ENCODE measurements around the gene GIN1.

Gene GIN1

DNA sequence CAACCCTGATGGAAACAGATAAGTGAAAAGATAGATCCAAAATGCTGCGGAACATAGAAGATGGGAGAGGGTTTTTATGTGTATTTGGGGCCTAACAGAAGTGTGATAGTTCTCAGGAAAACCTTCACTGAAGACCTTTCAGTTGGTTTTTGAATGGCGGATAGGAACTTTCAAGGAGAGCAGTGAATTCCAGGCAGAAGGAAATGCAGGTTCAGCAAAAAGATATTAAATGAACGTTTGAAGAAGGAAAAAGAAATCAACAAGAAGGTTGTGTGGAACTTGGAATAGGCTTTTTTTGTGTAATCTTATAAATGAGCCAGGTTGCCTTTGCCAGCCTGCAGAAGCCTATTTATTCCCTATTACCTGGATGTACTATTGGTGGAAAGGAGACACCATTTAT, 2.3 kb upstream of the GIN1 start:
- no peaks in the 10 kb centered on the region for H3K4me1 ChIP-seq (ENCODE audit: insufficient read depth, poor library complexity, severe bottlenecking)
- no peaks in the 10 kb centered on the region for H3K27me3 ChIP-seq (ENCODE audit: insufficient read depth, poor library complexity, severe bottlenecking)
- no peak for ATAC-seq (ENCODE audit: low read depth)
- H3K36me3 ChIP-seq (ENCODE audit: low read depth): no peaks in the 10 kb centered on the region
- H3K27ac ChIP-seq (ENCODE audit: poor library complexity, severe bottlenecking): no peak overlapping the region
- H3K4me3 ChIP-seq (ENCODE audit: severe bottlenecking): no peak overlapping the region
- TF ChIP-seq, protein P1, sequence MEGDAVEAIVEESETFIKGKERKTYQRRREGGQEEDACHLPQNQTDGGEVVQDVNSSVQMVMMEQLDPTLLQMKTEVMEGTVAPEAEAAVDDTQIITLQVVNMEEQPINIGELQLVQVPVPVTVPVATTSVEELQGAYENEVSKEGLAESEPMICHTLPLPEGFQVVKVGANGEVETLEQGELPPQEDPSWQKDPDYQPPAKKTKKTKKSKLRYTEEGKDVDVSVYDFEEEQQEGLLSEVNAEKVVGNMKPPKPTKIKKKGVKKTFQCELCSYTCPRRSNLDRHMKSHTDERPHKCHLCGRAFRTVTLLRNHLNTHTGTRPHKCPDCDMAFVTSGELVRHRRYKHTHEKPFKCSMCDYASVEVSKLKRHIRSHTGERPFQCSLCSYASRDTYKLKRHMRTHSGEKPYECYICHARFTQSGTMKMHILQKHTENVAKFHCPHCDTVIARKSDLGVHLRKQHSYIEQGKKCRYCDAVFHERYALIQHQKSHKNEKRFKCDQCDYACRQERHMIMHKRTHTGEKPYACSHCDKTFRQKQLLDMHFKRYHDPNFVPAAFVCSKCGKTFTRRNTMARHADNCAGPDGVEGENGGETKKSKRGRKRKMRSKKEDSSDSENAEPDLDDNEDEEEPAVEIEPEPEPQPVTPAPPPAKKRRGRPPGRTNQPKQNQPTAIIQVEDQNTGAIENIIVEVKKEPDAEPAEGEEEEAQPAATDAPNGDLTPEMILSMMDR (IDR thresholded peaks at IDR 0.05; ENCODE audit: poor library complexity, severe bottlenecking): no peak
- DNase-seq (ENCODE audit: low spot score): no peak
- no peaks in the 10 kb centered on the region for H3K9me3 ChIP-seq (ENCODE audit: severe bottlenecking)

DNA sequence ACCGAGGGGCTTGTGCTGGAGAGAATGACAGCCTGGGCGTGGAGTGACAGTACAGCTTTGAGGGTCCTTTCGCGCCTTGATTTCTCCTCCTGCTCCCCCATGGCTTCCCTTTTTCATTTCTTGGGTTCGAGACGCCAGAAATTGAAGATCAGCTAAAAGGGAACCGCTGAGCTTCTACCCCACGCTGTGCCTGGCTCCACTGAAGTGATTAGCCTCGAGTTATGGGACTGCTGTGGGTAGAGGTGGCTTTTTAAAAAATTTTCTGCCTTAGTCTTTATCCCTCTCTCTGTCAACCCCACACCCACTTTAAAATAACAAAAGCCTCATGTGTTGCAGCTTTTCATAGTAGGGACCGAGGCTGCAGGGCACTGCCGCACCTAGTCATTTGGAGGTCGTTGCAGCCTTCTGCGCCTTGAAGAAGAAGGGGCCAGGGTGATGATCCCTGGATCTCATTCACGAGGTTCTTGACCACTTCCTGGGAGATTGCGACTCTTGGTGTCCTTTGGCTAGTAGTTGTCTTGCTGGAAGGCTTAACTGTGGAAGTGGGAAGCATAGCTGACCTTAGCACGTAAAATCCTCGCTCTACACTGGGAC, 766 bp upstream of the GIN1 start:
- Histone ChIP-seq H3K36me3 (ENCODE audit: low read depth) (no peaks in the 10 kb centered on the region), H3K27me3 (ENCODE audit: insufficient read depth, poor library complexity, severe bottlenecking) (no peaks in the 10 kb centered on the region), H3K4me3 (ENCODE audit: severe bottlenecking) (peak overlapping the region; percentile 51), H3K27ac (ENCODE audit: poor library complexity, severe bottlenecking) (peak overlapping the region; percentile 90), H3K9me3 (ENCODE audit: severe bottlenecking) (no peaks in the 10 kb centered on the region), H3K4me1 (ENCODE audit: insufficient read depth, poor library complexity, severe bottlenecking) (no peaks in the 10 kb centered on the region)
- DNase-seq (ENCODE audit: low spot score) (no peak), ATAC-seq (ENCODE audit: low read depth) (0 out of 3 replicates have a peak, but pooled peaks have one; percentile 0)
- TF ChIP-seq, protein P1 (IDR thresholded peaks at IDR 0.05; ENCODE audit: poor library complexity, severe bottlenecking): no peak

DNA sequence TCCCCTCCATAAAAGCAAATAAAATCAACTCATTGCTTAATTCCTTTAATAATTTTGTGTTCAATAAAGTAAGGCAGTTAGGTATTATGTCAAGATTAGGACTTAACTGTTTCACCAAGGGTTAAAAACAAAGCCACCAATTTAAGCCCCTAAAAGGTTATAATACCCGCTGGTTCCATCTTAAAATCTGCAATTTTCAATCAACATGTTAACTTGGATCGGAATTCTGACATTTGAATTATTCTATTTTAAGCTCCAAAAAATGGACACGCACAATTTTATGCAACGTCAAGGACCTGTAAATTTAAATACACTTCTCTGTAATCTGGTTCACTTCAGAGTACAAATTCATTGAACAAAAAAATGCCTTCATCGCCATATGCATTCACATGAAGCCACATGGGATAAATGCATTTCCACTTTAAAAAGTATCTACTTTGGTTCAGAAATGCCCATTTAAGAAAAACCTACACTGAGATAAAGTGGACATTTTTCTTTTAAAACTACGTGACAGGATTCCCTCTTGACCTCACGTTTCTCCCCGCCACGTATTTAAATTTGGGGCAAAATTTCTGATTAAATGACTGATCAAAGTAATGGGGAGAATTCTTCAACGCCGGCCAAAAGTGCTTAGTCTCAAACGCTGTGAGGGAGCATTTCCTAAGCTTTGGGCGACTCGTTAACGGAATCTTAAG, 721 bp downstream of the GIN1 start:
- DNase-seq (ENCODE audit: low spot score) (no peak), ATAC-seq (ENCODE audit: low read depth) (no peak)
- no peaks in the 10 kb centered on the region for H3K9me3 ChIP-seq (ENCODE audit: severe bottlenecking)
- no peaks in the 10 kb centered on the region for H3K36me3 ChIP-seq (ENCODE audit: low read depth)
- no peaks in the 10 kb centered on the region for H3K4me1 ChIP-seq (ENCODE audit: insufficient read depth, poor library complexity, severe bottlenecking)
- peak overlapping the region; percentile 51 for H3K4me3 ChIP-seq (ENCODE audit: severe bottlenecking)
- TF ChIP-seq, protein P1 (IDR thresholded peaks at IDR 0.05; ENCODE audit: poor library complexity, severe bottlenecking): no peak
- H3K27me3 ChIP-seq (ENCODE audit: insufficient read depth, poor library complexity, severe bottlenecking): no peaks in the 10 kb centered on the region
- H3K27ac ChIP-seq (ENCODE audit: poor library complexity, severe bottlenecking): peak overlapping the region; percentile 90

DNA sequence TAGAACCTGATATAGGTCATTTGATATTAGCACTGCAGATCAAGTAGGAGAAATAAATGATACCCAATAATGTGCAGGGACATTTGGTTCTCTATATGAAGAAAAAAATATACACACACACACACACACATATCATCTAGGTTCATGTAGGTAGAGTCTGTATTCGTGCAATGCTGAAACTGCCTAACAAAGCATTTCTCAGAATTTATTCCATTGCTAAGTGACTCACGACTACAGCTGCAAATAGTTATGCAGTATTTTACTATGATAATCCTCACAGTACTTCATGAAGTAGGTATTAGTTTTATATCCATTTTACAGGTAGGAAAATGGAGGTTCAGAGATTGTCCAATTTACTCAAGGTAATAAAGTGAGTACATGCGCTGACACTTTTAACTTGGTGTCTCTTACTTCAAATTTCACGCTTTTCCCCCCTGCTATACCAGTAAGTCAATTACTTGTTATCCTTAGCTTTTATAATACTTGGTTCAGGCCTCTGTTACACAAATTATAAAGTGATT, 2.4 kb downstream of the GIN1 start:
- Histone ChIP-seq H3K27ac (ENCODE audit: poor library complexity, severe bottlenecking) (no peak overlapping the region), H3K4me1 (ENCODE audit: insufficient read depth, poor library complexity, severe bottlenecking) (no peaks in the 10 kb centered on the region), H3K27me3 (ENCODE audit: insufficient read depth, poor library complexity, severe bottlenecking) (no peaks in the 10 kb centered on the region), H3K4me3 (ENCODE audit: severe bottlenecking) (no peak overlapping the region), H3K9me3 (ENCODE audit: severe bottlenecking) (no peaks in the 10 kb centered on the region), H3K36me3 (ENCODE audit: low read depth) (no peaks in the 10 kb centered on the region)
- DNase-seq (ENCODE audit: low spot score): no peak
- ATAC-seq (ENCODE audit: low read depth): no peak
- TF ChIP-seq, protein P1 (IDR thresholded peaks at IDR 0.05; ENCODE audit: poor library complexity, severe bottlenecking): no peak

DNA sequence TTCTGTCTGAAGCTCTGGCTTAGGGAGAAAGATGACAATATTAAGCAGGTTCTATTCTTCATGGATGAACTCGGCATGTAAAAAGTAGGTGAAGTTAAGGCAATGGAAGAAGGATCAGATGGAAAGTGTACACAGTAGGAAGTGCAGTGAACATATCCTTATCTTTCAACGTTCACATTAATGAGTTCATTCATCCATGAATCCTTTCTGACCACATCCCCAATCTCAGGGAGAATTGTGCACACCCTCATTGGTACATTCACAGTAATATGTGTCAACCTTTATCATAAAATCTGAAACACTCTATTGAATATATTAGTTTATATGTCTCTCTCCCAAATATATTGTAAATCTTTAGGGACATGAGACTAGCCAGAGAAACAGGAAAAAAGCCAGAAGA, 5.5 kb downstream of the GIN1 start:
- H3K27ac ChIP-seq (ENCODE audit: poor library complexity, severe bottlenecking): no peak overlapping the region
- no peaks in the 10 kb centered on the region for H3K4me1 ChIP-seq (ENCODE audit: insufficient read depth, poor library complexity, severe bottlenecking)
- H3K4me3 ChIP-seq (ENCODE audit: severe bottlenecking): no peak overlapping the region
- no peaks in the 10 kb centered on the region for H3K9me3 ChIP-seq (ENCODE audit: severe bottlenecking)
- no peaks in the 10 kb centered on the region for H3K36me3 ChIP-seq (ENCODE audit: low read depth)
- no peak for ATAC-seq (ENCODE audit: low read depth)
- DNase-seq (ENCODE audit: low spot score): no peak
- no peaks in the 10 kb centered on the region for H3K27me3 ChIP-seq (ENCODE audit: insufficient read depth, poor library complexity, severe bottlenecking)
- TF ChIP-seq, protein P1 (IDR thresholded peaks at IDR 0.05; ENCODE audit: poor library complexity, severe bottlenecking): no peak

Measured in RWPE2 (cell line).